A549 (cell line): ENCODE data around the gene ADGRF4. TPM values are rescaled to one million over a fixed set of nuclear protein-coding genes. Genes with fewer than 3 reads are reported as not detected.

Experiments used
- ATAC-seq, 2 experiments: fragments of 200-7000 bp in 1 of 2; fragments of >200 bp in 1 of 2; cut with Nextera tagmentation in 1 of 2; cut with Tn5 transposase in 1 of 2; 3 replicates each; pipeline versions ENCODE4 v1.8.0 to v1.9.1; 2018 to 2020; ENCODE audit warnings: mild to moderate bottlenecking in 1 of 2, moderate library complexity in 1 of 2
- CTCF ChIA-PET: fragments of 300-600 bp; sonication (Branson Sonifier 250); formaldehyde crosslinking; extraction: SDS; loops from one replicate; lab custom pipeline; 2021; ENCODE audit warnings: antibody characterized with exemption, inconsistent platforms; lab: Yijun Ruan, JAX
- POLR2A ChIA-PET: fragments of 350-600 bp; formaldehyde crosslinking; extraction: SDS; loops from one replicate; lab custom pipeline; 2021; ENCODE audit warnings: antibody characterized with exemption, inconsistent platforms; lab: Yijun Ruan, JAX
- DNase-seq, 2 experiments: peaks; one replicate each; pipeline versions ENCODE4 v3.0.0 to v3.0.0-alpha.2; 2011 to 2016; ENCODE audit warnings: low read depth in 1 of 2, low spot score in 1 of 2
- FAIRE-seq: peaks from 2 replicates; lab custom pipeline; 2011; peaks lifted over from hg19 to GRCh38; lab: Jason Lieb, UNC
- H3K27ac ChIP-seq, 2 experiments: fragments of >200 bp; sonication (Bioruptor Twin); formaldehyde crosslinking; 3 replicates each; pipeline ENCODE4 v1.5.1; 2016 to 2017
- H3K4me1 ChIP-seq: fragments of >200 bp; sonication (Bioruptor Twin); formaldehyde crosslinking; 3 replicates; pipeline ENCODE4 v1.6.1; 2016
- H3K4me2 ChIP-seq: fragments of >200 bp; sonication (Bioruptor Twin); formaldehyde crosslinking; 3 replicates; pipeline ENCODE4 v1.6.1; 2016
- H3K4me3 ChIP-seq: fragments of >200 bp; sonication (Bioruptor Twin); formaldehyde crosslinking; 3 replicates; pipeline ENCODE4 v1.5.1; 2016
- H3K9me3 ChIP-seq: fragments of >200 bp; sonication (Bioruptor Twin); formaldehyde crosslinking; 3 replicates; pipeline ENCODE4 v1.6.1; 2016
- CBX8 ChIP-seq: fragments of 200-600 bp; sonication (generic); IDR thresholded peaks from 2 replicates; pipeline ENCODE4 v1.6.1; 2016
- CHD4 ChIP-seq: fragments of 200-600 bp; sonication (generic); IDR thresholded peaks from 2 replicates; pipeline ENCODE4 v1.6.1; 2016; ENCODE audit warnings: antibody characterized with exemption, mild to moderate bottlenecking, borderline replicate concordance
- EHF ChIP-seq: fragments of 250-450 bp; sonication (Bioruptor Pico); IDR thresholded peaks from 2 replicates; pipeline ENCODE4 v1.5.0; 2020; ENCODE audit warnings: mild to moderate bottlenecking
- EP300 ChIP-seq, 2 experiments: fragments of >200 bp; sonication (Bioruptor Twin); formaldehyde crosslinking; IDR thresholded peaks; 2 replicates in 1 of 2; 3 replicates in 1 of 2; pipeline ENCODE4 v1.6.1; 2016 to 2017
- FOSB ChIP-seq: fragments of 250-450 bp; sonication (Bioruptor Pico); IDR thresholded peaks from 2 replicates; pipeline ENCODE4 v1.5.0; 2020; ENCODE audit warnings: mild to moderate bottlenecking, moderate library complexity
- FOSL2 ChIP-seq, 2 experiments: fragments of 450-650 bp in 1 of 2; fragments of >200 bp in 1 of 2; sonication (Bioruptor Twin) in 1 of 2; formaldehyde crosslinking; IDR thresholded peaks; 2 replicates each; pipeline versions ENCODE4 v1.5.0 to v1.6.1; 2016 to 2020; ENCODE audit warnings: mild to moderate bottlenecking in 1 of 2, moderate library complexity in 1 of 2
- FOXS1 ChIP-seq: fragments of 250-450 bp; sonication (Bioruptor Pico); IDR thresholded peaks from 2 replicates; pipeline ENCODE4 v1.5.0; 2020; ENCODE audit warnings: mild to moderate bottlenecking, moderate library complexity
- GATA3 ChIP-seq: IDR thresholded peaks from 2 replicates; pipeline ENCODE4 v1.6.1; 2012; ENCODE audit warnings: borderline replicate concordance
- HDAC2 ChIP-seq: fragments of 200-600 bp; sonication (generic); IDR thresholded peaks from 2 replicates; pipeline ENCODE4 v1.6.1; 2016
- HOXB5 ChIP-seq: fragments of 250-450 bp; sonication (Bioruptor Pico); IDR thresholded peaks from 2 replicates; pipeline ENCODE4 v1.5.0; 2020; ENCODE audit warnings: mild to moderate bottlenecking, moderate library complexity
- JUNB ChIP-seq: fragments of >200 bp; sonication (Bioruptor Twin); formaldehyde crosslinking; IDR thresholded peaks from 2 replicates; pipeline ENCODE4 v1.6.1; 2016
- KDM5A ChIP-seq: fragments of 200-600 bp; sonication (generic); IDR thresholded peaks from 2 replicates; pipeline ENCODE4 v1.6.1; 2016; ENCODE audit warnings: antibody characterized with exemption, mild to moderate bottlenecking
- MAFK ChIP-seq: fragments of 450-650 bp; IDR thresholded peaks from 2 replicates; pipeline ENCODE4 v1.6.1; 2014; ENCODE audit not compliant: partially characterized antibody
- MYC ChIP-seq: IDR thresholded peaks from 2 replicates; pipeline ENCODE4 v1.6.1; 2012; ENCODE audit warnings: mild to moderate bottlenecking, inconsistent platforms, low read length, improper control_type of control experiment, borderline replicate concordance
- PHF8 ChIP-seq: fragments of 200-600 bp; sonication (generic); IDR thresholded peaks from 2 replicates; pipeline ENCODE4 v1.6.1; 2016; ENCODE audit warnings: low read depth, mild to moderate bottlenecking, antibody characterized with exemption, moderate library complexity, borderline replicate concordance
- POLR2AphosphoS2 ChIP-seq: conservative IDR thresholded peaks from 2 replicates; pipeline ENCODE4 v1.6.1; 2012; ENCODE audit warnings: low read length, improper control_type of control experiment, inconsistent platforms
- RARB ChIP-seq: fragments of 250-450 bp; sonication (Bioruptor Pico); IDR thresholded peaks from 2 replicates; pipeline ENCODE4 v1.8.0; 2021; ENCODE audit warnings: mild to moderate bottlenecking, moderate library complexity
- RCOR1 ChIP-seq: fragments of 150-350 bp; IDR thresholded peaks from 2 replicates; pipeline ENCODE4 v1.6.1; 2014; ENCODE audit warnings: antibody characterized with exemption, low read length, low read depth
- SMC3 ChIP-seq: fragments of >200 bp; sonication (Bioruptor Twin); formaldehyde crosslinking; IDR thresholded peaks from 3 replicates; pipeline ENCODE4 v1.6.1; 2018; ENCODE audit warnings: inconsistent platforms
- TFCP2L1 ChIP-seq: fragments of 250-450 bp; sonication (Bioruptor Pico); IDR thresholded peaks from 2 replicates; pipeline ENCODE4 v1.5.0; 2021; ENCODE audit warnings: mild to moderate bottlenecking
- ZFP36 ChIP-seq: fragments of 450-650 bp; IDR thresholded peaks from 2 replicates; pipeline ENCODE4 v1.6.1; 2014; ENCODE audit warnings: borderline replicate concordance; ENCODE audit not compliant: partially characterized antibody
- ZSCAN20 ChIP-seq: fragments of 250-450 bp; sonication (Bioruptor Pico); IDR thresholded peaks from 2 replicates; pipeline ENCODE4 v1.8.0; 2022; ENCODE audit warnings: mild to moderate bottlenecking, moderate library complexity
- WGBS: methylation state at CpG from one replicate; pipeline ENCODE4 v1.1.6; 2017; ENCODE audit errors: missing lambda C conversion rate; 5-methylcytosine and 5-hydroxymethylcytosine counted together
- polyA plus RNA-seq, 4 experiments: library from polyadenylated mRNA; depleted of rRNA in 3 of 4; stranded (reverse); fragments of >200 nt; fragmentation: RNase III in 1 of 4; extraction: RNeasy Plus Mini Kit Qiagen cat#74134 plus additional on column Dnase treatment in 1 of 4; gene quantifications; 2 replicates in 3 of 4; 3 replicates in 1 of 4; pipeline ENCODE4 v1.2.3, GENCODE V29; 2011 to 2017
- TF ChIP-seq, protein P1 (sequence below): fragments of 200-600 bp; sonication (generic); IDR thresholded peaks from 2 replicates; pipeline ENCODE4 v1.6.1; 2016; ENCODE audit warnings: antibody characterized with exemption, mild to moderate bottlenecking, moderate library complexity
- TF ChIP-seq, protein P2 (sequence below): IDR thresholded peaks from 2 replicates; pipeline ENCODE4 v1.6.1; 2012
- TF ChIP-seq, protein P3 (sequence below): fragments of >200 bp; sonication (Bioruptor Twin); formaldehyde crosslinking; IDR thresholded peaks from 3 replicates; pipeline ENCODE4 v1.6.1; 2016
- TF ChIP-seq, protein P4 (sequence below): fragments of 250-450 bp; sonication (Bioruptor Pico); IDR thresholded peaks from 2 replicates; pipeline ENCODE4 v1.5.0; 2020; ENCODE audit warnings: low read depth, mild to moderate bottlenecking, moderate library complexity

ADGRF4 gene
- polyA plus RNA-seq, 2 of the 4 experiments (the other 2 are of a cell fraction) = 5.8 to 9.2 TPM

DNA sequence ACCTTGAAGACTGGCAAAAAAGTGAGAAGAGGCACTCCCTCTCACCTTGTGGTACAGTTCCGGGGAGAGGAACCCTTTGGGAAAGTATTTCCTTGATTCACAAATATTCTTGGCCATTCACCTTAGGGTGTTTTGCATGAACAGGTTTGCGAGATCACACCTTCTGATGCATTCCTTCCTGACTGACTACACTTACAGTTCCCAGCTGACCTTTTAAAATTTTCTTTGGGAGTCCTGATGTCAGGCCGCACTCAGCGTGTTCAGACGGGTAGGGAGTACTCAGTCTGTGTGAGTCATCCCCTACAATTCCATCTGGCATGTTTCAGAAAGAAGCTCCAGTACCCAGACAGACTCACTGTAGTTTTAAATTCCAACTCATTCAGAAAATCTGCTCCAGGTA is 1.7 kb downstream of the ADGRF4 start:
- H3K9me3 ChIP-seq = no peaks in the 10 kb centered on the region
- H3K4me1 ChIP-seq = peaks cover 47% of the 10 kb centered on the region
- WGBS = 29% methylated on average over 5 of the region's 5 CpGs
- peak overlapping the region; percentile 84 to 87 for H3K27ac ChIP-seq
- ATAC-seq = peak; percentile 49 to 69; a peak in 3 of 6 replicates
- no peak overlapping the region; the same call in 2 of the 3 replicates for H3K4me3 ChIP-seq
- CTCF ChIA-PET = interaction anchor here (0.6 to 1.3 kb wide), 4 partner anchors 18 to 68 kb away, joined by 3 to 4 read pairs (median 4); no protein-coding TSS in a partner anchor
- POLR2A ChIA-PET = interaction anchor here (0.6 kb wide), 1 partner anchor 34 kb away, joined by 3 read pairs; no protein-coding TSS in a partner anchor
- DNase-seq = peak; percentile 9 to 30
- no peak for FAIRE-seq
- TF ChIP-seq KDM5A (no peak), FOSL2 (IDR thresholded peaks at IDR 0.05) (peak; percentile 27; the same call in 1 of the 2 replicates), FOSL2 (CRISPR knock-in tag; IDR thresholded peaks at IDR 0.05) (peak; percentile 31; the same call in 1 of the 2 replicates), POLR2AphosphoS2 (no peak), JUNB (0 out of 2 replicates have a peak, but pooled peaks have one; percentile 29), CBX8 (no peak), CHD4 (no peak), RCOR1 (no peak), ZSCAN20 (CRISPR knock-in tag) (no peak), GATA3 (no peak), MAFK (no peak), SMC3 (no peak), ZFP36 (no peak), HOXB5 (CRISPR knock-in tag) (no peak), EP300 (IDR thresholded peaks at IDR 0.05) (no peak), RARB (CRISPR knock-in tag) (no peak), FOSB (CRISPR knock-in tag) (no peak), FOXS1 (CRISPR knock-in tag) (no peak), PHF8 (no peak), TFCP2L1 (CRISPR knock-in tag) (no peak), HDAC2 (no peak), EHF (CRISPR knock-in tag) (no peak), MYC (no peak)
- TF ChIP-seq, protein P1, sequence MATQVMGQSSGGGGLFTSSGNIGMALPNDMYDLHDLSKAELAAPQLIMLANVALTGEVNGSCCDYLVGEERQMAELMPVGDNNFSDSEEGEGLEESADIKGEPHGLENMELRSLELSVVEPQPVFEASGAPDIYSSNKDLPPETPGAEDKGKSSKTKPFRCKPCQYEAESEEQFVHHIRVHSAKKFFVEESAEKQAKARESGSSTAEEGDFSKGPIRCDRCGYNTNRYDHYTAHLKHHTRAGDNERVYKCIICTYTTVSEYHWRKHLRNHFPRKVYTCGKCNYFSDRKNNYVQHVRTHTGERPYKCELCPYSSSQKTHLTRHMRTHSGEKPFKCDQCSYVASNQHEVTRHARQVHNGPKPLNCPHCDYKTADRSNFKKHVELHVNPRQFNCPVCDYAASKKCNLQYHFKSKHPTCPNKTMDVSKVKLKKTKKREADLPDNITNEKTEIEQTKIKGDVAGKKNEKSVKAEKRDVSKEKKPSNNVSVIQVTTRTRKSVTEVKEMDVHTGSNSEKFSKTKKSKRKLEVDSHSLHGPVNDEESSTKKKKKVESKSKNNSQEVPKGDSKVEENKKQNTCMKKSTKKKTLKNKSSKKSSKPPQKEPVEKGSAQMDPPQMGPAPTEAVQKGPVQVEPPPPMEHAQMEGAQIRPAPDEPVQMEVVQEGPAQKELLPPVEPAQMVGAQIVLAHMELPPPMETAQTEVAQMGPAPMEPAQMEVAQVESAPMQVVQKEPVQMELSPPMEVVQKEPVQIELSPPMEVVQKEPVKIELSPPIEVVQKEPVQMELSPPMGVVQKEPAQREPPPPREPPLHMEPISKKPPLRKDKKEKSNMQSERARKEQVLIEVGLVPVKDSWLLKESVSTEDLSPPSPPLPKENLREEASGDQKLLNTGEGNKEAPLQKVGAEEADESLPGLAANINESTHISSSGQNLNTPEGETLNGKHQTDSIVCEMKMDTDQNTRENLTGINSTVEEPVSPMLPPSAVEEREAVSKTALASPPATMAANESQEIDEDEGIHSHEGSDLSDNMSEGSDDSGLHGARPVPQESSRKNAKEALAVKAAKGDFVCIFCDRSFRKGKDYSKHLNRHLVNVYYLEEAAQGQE = no peak
- TF ChIP-seq, protein P2, sequence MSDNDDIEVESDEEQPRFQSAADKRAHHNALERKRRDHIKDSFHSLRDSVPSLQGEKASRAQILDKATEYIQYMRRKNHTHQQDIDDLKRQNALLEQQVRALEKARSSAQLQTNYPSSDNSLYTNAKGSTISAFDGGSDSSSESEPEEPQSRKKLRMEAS = 0 out of 2 replicates have a peak, but pooled peaks have one; percentile 16
- TF ChIP-seq, protein P3, sequence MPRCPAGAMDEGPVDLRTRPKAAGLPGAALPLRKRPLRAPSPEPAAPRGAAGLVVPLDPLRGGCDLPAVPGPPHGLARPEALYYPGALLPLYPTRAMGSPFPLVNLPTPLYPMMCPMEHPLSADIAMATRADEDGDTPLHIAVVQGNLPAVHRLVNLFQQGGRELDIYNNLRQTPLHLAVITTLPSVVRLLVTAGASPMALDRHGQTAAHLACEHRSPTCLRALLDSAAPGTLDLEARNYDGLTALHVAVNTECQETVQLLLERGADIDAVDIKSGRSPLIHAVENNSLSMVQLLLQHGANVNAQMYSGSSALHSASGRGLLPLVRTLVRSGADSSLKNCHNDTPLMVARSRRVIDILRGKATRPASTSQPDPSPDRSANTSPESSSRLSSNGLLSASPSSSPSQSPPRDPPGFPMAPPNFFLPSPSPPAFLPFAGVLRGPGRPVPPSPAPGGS = no peak
- TF ChIP-seq, protein P4, sequence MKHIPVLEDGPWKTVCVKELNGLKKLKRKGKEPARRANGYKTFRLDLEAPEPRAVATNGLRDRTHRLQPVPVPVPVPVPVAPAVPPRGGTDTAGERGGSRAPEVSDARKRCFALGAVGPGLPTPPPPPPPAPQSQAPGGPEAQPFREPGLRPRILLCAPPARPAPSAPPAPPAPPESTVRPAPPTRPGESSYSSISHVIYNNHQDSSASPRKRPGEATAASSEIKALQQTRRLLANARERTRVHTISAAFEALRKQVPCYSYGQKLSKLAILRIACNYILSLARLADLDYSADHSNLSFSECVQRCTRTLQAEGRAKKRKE = no peak
- peak overlapping the region; percentile 73 for H3K4me2 ChIP-seq
